Bone marrow (tissue), 2 donors: ENCODE measurements around the gene ZNF74.
A peak's percentile ranks its signal among the peaks of the same experiment; 100 is the strongest.
"Not testable (repeated sequence)": the region's sequence is repeated elsewhere in the genome, so short reads cannot be mapped to it uniquely, and the experiment has no call there.

ENCODE experiments used
- DNase-seq, 2 donors: peaks; one replicate each; lab custom pipeline; 2025; lab: John Stamatoyannopoulos, UW

Gene ZNF74

DNA sequence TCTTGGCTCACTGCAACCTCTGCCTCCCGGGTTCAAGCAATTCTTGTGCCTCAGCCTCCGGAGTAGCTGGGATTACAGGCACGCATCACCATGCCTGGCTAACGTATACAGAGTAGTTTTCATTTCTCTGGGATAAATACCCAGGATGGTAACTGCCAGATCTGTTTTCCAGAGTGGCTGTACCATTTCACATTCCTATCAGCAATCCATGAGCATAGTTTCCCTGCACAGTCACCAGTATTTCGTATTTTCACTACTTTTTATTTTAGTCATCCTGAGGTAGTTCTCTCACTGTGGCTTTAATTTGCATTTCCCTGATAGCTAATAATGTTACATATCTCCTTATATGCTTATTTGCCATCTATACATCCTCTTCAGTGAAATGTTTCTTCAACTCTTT, 54.7 kb downstream of the ZNF74 start:
- DNase-seq = no peak

DNA sequence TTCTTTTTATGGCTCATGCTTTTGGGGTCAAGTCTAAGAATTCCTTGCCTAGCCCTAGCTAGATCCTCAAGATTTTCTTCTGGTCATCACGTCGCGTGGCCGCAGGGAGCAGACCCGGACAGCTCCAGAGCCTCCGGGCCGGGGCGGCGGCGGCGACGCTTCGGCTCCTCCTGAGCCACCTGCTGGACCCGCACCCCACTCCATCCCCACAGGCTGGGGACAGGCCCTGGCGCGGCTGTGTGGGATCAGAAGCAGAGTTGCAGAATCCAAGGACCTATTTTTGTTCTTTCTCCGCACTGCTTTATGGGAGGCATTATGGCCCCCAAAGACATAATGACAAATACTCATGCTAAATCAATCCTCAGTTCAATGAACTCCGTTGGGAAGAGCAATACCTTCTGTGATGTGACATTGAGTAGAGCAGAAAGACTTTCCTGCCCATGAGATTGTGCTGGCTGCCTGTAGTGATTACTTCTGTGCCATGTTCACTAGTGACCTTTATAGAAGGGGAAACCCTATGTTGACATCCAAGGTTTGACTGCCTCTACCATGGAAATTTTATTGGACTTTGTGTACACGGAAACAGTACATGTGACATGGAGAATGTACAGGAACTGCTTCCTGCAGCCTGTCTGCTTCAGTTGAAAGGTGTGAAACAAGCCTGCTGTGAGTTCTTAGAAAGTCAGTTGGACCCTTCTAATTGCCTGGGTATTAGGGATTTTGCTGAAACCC, 56.0 kb downstream of the ZNF74 start:
- DNase-seq = no peak

DNA sequence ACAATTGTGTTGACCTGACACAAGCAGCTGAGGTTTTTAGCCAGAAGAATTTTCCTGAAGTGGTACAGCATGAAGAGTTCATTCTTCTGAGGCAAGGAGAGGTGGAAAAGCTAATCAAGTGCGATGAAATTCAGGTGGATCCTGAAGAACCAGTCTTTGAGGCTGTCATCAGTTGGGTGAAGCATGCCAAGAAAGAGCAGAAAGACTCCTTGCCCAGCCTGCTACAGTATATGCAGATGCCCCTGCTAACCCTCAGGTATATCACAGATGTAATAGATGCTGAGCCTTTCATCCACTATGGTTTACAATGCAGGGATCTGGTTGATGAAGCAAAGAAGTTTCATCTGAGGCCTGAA, 56.6 kb downstream of the ZNF74 start:
- no peak for DNase-seq

DNA sequence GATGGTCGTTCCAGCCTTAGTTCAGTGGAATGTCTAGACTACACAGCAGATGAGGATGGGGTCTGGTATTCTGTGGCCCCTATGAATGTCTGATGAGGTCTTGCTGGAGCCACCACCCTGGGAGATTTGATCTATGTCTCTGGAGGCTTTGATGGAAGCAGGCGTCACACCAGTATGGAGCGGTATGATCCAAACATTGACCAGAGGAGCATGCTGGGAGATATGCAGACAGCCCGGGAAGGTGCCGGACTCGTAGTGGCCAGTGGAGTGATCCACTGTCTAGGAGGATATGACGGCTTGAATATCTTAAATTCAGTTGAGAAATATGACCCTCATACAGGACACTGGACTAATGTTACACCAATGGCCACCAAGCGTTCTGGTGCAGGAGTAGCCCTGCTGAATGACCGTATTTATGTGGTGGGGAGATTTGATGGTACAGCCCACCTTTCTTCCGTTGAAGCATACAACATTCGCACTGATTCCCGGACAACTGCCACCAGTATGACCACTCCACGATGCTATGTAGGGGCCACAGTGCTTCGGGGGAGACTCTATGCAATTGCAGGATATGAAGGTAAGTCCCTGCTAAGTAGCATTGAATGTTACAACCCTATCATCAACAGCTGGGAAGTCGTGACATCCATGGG, 57.3 kb downstream of the ZNF74 start:
- not testable (repeated sequence) for DNase-seq

DNA sequence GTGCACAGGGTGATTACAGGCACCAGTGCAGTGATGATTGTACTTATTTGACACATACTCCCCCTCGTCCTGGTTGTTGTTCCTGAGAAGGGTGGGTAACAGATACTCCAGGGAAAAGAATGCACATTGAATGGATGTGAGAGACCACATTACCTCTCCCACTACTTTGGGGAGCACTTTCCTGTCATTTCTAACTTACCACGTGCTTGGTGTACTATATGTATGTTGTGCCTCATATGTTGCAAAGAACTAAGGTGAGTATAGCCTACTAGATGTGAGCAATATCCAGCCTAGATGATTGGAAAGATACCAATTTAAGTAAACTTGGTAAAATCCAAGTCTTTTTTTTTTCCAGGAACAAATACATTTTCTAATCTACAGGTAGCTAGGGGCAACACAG, 58.0 kb downstream of the ZNF74 start:
- DNase-seq = no peak

DNA sequence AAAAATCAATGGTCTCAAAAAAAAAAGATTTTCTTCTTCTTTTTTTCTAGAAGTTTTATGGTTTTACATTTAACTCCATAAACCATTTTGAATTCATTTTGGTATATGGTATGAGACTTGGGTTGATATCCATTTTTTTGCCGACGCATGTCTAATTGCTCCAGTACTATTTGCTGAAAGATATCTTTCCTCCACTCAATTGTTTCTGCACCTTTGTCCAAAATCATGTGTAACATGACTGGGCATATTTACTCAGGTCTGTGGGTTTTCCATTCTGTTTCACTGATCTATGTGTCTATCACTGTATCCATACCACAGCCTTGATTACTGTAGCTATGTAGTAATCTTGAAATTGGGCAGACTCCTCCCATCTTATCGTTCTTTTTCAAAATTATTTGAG, 59.3 kb downstream of the ZNF74 start:
- no peak for DNase-seq

DNA sequence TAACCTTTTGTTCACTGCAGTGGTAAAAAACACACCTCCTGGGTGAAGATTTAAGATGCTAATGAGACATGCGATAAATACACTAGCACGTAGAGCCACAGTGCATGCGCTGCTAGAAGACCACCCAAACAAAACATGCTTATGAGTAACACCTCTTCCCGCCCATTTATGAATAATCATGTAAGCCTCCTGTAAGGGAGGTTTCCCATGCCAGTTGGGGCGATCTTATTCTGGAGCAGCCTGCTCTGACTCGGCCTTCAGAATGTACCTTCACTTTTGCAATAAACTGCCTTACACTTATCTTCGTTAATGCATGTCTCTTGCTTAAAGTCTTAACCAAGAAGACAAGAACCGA, 61.7 kb downstream of the ZNF74 start:
- no peak for DNase-seq

DNA sequence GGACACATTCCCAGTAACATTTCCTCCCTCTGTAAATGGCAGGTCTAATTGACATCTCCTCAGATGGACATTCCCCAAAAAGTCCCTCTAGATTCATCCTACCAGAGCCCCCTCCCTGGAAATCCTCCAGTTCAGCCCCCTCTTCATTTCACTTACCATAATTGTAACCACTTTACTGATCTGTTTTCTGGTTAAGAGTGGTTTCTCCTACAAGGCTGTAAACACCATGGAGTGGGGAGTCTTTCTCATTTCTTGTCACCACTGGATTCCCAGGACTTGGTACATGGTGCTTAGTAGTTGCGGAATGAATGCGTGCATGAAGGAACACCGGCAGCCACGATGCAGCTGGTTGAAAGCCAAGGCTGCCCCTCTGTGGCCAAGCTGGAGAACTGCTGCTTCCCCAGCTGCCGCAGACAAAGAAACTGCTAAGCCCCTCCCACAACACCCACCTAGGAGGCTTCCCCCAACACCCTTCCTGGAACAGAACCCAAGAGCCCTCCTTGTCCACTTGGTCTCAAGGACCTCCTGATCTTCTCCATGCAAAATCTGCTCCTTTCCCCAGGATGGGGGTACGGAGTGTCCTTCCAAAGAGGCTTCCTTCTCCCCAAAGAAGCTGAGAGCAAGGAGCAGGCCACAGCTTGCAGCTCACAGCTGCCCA, 62.2 kb downstream of the ZNF74 start:
- peak in 1 of 2 donors; percentile 59 for DNase-seq

DNA sequence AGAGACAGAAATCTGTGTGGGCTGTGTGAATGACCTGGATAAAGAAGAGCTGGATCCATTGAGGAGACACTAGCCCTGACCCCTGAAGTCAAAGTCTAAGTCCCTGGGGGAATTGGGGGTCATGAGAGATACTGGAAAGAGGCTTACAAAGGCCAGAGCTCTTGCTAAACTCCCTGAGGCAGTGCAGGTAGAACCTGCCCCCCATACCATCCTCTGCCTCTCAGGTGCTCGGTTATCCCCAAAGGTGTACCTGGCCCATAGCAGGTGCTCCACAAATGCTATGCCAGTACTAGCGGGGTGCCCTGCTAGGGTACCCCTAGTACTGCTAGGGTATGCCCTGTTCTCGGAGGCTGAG, 62.7 kb downstream of the ZNF74 start:
- DNase-seq = no peak

DNA sequence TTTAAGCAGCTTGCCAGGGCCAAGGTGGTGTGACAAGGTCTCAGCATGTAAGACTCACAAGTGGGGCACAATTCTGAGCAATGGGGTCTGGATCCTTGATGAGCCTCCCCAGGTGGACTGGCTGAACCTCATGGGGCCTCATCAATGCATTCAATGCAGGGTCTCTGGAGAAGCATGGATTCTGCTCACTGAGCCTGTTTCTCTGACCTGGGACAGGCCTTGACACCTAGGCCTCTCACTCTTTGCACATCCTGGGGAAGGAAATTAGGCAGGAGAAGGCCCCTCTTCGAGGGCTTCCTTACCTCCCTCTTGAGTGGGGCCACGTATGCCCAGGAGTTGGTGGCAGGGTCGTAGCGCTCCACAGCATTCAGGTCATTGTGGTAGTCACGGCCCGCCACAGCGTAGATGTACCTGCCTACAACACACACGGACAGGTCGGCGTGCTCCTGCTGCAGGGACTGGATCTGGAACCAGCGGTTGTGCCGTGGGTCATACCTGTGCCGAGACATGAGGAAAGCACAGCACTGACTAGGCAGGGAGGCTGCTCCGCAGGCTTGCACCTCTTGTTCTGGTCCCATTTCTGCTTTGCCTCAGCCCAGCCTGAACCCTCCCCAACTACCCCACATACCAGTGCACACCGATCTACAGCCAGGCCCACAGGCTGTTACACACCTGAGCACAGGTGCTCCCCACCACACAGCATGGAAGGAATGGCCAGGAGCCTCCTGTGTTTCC, 63.7 kb downstream of the ZNF74 start:
- no peak for DNase-seq
